ENCODE measurements around the gene EHMT2. TPM values are rescaled to one million over a fixed set of nuclear protein-coding genes. Genes with fewer than 3 reads are reported as not detected.

Gene EHMT2
- total RNA-seq, 1 donor from 2014 or later, result 46.4 TPM

DNA sequence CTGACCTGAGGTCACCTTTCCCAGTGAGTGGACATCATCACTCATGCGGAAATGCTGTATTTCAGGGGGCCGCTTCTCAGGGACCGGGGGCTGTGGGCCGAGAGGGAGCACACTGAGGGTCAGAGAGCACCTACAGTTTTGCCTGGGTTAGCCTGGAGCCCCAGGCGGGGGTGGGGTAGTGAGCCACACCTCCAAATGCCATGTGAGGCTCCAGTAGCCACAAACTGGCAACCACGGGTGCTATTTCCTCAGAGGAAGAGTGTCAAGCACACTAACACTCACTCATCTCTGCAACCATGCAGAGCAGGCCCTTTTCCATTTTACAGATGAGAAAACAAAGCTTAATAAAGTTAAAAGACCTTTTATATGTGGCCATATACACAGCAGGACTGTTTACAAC is 4.7 kb downstream of the EHMT2 start:
- no peak for DNase-seq (ENCODE audit: extremely low read depth, low read depth, low spot score)

DNA sequence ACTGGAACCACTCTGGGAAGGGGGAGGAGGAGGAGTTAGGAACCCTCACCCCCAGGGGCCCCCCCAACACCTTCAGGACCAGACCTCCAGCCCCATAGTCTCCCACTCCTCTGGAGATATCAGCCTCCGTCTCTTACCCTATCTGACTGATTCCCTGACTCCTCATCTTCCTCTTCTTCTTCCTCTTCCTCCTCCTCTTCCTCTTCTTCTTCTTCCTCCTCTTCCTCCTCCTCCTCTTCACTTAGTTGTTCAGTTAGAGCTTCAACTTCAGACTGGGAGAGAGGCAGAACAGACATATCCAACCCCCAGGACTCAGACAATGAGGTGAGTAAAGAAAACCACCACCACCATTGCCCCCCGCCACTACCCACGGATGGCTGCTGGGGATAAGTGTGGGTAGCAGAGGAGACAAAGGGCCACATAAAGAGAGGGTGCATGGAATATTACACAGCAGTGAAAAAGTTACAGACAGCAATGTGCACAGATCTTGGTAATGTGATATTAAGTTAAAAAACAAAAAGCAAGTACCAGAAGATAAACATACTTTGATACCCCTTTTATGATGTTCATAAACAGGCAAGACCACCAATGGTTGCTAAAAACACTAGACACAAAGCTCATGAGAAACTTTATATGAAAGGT is 8.0 kb downstream of the EHMT2 start:
- DNase-seq (ENCODE audit: extremely low read depth, low read depth, low spot score), result no peak

DNA sequence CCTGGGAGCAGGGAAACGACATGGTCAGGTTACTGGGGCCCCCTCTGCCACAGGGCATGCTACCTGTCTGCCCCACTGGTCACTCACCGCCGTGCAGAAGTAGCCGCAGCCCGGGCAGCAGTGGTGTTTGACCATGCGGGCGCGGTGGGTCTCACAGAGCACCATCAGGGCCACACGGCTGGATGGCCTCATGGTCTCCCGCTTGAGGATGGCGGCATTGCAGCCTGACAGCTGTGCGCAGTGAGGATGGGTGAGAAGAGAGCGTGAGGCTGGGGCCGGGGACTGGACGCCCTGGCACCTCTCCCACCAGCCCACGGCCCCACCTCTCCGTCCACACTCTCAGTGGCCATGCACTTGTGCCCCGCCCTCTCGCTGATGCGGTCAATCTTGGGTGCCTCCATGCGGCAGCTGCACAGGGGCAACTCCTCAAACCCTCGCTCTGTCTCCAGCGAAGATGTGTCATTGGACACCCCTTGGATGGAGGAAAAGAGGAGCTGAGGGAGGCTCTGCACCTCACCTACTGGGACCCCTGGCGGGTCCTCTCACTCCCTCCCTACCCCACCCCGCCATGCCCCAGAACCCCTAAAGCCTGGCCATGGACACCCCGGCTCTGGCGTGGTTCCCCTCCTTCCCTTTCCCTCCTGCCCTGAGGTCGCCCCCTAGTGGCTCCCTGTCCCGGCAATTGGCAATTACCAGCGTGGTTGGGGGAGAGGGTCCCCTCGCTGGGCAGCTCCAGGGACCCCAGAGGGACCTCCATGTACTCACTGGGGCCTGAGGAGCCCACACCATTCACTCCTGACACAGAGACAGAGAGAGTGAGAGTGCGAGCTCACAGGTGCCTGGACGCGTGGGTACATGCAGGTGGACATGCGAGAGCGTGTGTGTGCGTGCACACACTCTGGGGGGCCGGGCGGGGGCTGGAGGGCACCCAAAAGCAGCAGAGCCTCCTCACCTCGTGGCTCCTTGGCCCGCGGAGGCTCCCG is 8.9 kb downstream of the EHMT2 start:
- no peak for DNase-seq (ENCODE audit: extremely low read depth, low read depth, low spot score)

DNA sequence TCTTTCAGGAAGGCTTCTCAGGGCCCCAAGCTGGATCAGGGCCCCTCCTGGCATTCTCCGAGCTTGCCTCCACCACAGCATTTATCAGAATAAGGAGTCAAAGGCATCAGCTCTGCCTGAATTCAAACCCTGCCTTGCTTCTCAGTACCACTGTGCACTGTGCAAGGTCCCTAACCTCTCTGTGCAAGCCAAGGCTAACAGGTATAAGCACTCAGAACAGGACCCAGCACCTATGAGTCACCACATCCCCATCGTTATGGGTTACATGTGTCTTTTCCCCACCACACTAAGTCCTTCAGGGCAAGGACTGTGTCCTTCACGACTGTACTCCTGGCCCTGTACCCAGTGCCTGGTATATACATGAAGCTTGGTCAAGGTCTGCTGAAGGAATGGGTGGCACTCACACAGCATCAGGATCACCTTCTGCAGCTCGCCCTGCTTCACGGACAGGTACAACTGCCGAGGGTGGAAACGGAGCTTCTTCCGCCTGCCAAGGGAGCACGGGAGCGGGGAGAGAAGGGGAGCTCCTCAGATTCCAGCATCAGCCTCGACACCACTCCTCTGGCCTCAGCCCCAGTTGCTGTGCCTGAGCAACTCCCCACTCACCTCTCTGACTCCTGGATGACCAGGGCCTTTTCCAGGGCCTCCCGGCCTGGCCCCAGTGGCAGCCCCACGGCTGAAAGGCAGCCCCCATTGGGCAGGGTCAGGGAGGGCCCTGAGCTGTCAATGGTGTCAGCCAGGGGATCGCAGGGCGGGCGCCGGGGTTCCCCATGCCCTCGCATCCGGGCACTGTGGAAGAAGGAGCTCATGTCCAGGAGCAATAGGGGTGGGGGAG is 10.1 kb downstream of the EHMT2 start:
- no peak for DNase-seq (ENCODE audit: extremely low read depth, low read depth, low spot score)

DNA sequence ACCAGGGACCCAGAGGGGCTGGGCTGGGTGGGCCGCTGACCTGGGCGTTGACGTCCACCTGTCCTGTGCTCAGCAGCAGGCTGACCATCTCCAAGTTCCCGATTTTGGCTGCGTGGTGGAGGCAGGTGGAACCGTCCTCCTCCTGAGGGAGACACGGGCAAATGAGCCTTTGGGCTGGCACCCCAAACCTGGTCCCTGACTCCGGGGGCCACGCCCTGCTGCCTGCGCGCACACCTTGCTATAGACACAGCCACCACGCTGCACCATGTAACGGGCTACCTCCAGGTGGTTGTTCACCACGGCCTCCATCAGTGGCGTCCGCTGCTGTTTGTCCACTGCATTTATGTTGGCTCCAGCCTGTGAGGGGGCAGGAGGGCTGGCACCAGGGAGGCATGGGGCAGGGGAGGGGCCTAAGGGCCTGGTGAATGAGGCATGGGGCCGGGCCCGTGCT is 10.9 kb downstream of the EHMT2 start:
- no peak for DNase-seq (ENCODE audit: extremely low read depth, low read depth, low spot score)

DNA sequence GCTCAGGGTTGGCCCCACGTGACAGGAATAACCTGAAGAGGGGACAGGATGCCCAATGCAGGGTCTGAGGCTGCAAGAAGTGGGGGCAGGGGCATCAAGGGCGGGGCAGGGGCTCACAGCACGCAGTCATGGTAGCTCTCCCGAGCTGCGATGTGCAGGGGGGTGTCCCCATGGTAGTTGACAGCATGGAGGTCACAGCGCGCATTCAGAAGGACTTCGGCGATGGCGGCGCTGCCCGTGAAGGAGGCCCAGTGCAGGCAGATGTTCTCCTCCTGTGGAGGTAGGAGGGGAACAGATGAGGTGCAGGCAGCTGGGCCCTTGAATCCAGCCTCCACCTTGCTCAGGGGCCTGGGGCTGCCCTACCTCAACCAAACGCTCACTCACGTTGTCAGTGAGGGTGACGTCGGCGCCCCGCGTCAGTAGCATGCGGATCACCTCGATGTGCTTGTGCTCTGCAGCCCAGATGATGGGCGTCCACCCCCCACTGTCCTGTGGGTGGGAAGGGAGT is 12.9 kb downstream of the EHMT2 start:
- DNase-seq (ENCODE audit: extremely low read depth, low read depth, low spot score), result no peak

- DNase-seq (ENCODE audit: extremely low read depth, low read depth, low spot score), result no peak
Measured at GRCh38 chr6:31883676-31884075, 13.8 kb downstream of the EHMT2 start.

- DNase-seq (ENCODE audit: extremely low read depth, low read depth, low spot score), result no peak
Measured at GRCh38 chr6:31882344-31882743, 15.2 kb downstream of the EHMT2 start.

- no peak for DNase-seq (ENCODE audit: extremely low read depth, low read depth, low spot score)
Measured at GRCh38 chr6:31881136-31881859, 16.2 kb downstream of the EHMT2 start.

- DNase-seq (ENCODE audit: extremely low read depth, low read depth, low spot score), result no peak
Measured at GRCh38 chr6:31880616-31881015, 16.9 kb downstream of the EHMT2 start.

DNA sequence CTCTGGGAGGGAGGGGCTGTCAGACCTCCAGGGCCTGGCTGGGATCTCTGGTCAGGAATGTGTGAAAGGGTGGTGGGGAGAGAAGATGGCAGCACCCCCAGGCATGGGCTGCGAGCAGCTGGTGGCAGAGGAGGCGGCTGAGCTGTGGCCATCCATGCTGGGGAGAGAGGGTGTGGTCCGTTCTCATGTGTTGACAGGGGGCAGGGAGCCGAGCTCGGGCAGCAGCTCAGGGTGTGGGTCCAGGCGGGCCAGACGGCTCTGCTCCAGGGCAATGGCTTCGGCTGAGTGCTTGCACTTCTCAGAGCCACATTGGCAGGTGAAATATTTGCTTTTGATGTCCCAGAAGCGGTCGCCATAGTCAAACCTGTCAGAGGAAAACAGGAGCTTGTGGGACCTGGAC is 17.6 kb downstream of the EHMT2 start:
- no peak for DNase-seq (ENCODE audit: extremely low read depth, low read depth, low spot score)

GRCh38 chr6:31879143-31879542 is 18.4 kb downstream of the EHMT2 start:
- DNase-seq (ENCODE audit: extremely low read depth, low read depth, low spot score), result no peak

- no peak for DNase-seq (ENCODE audit: extremely low read depth, low read depth, low spot score)
Measured at GRCh38 chr6:31878726-31879125, 18.8 kb downstream of the EHMT2 start, which contains the start of gene SLC44A4. Gene SLC44A4 (minus strand): TSS chr6:31878997. CDS start chr6:31878980, 17 bp downstream.

GRCh38 chr6:31878222-31878621 is 19.3 kb downstream of the EHMT2 start:
- no peak for DNase-seq (ENCODE audit: extremely low read depth, low read depth, low spot score)

GRCh38 chr6:31877651-31878161 is 19.8 kb downstream of the EHMT2 start:
- DNase-seq (ENCODE audit: extremely low read depth, low read depth, low spot score), result no peak

DNA sequence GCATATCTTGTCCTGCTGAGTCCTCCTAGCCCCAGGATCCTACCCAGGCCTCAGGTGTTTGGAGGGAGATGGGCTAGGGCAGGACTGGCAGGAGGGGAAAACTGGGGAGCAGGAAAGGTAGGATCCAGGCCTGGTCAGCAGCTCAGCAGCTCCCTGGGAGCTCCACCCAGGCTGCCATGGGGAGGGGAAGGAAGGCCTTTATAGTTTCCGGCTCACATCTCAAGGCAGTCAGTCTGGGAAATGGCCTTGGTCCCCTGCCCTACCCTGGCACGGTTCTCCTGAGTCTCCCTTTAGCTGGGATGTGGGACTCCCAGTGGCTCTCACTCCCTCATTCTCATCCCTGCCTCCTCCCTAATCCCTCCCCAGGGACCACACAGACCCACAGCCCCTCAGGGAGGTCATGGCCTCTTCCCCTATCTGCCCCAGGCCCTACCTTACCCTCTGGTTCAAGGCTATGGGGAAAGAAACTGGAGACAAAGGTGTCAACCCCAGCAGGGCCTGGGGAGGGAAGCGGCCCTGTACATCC is 20.3 kb downstream of the EHMT2 start:
- DNase-seq (ENCODE audit: extremely low read depth, low read depth, low spot score), result no peak

- no peak for DNase-seq (ENCODE audit: extremely low read depth, low read depth, low spot score)
Measured at GRCh38 chr6:31876357-31876756, 21.1 kb downstream of the EHMT2 start.

DNA sequence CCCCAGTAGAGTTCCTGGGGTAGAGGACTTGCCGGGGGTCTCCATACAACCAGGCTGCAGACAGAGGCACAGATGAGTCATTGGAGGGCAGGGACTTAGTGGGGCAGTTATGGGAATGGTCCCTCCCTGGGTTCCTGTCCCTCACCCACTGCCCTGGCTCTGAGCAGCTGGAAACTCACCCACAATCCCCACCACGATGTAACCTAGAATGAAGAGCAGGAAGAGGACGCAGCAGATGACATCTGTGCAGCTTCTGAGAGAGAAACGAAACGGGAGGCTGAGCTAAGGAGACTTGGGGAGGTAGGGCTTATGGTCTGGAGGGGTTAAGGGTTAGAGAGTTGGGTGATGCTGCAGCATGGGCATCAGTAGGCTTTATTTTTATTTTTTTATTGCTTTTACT is 21.6 kb downstream of the EHMT2 start:
- DNase-seq (ENCODE audit: extremely low read depth, low read depth, low spot score), result no peak

GRCh38 chr6:31874836-31875572 is 22.5 kb downstream of the EHMT2 start:
- no peak for DNase-seq (ENCODE audit: extremely low read depth, low read depth, low spot score)
